GM15510 (cell line): Measurements from ENCODE around the gene SCPEP1.

ENCODE experiments used
- POLR2A ChIP-seq: IDR thresholded peaks from 3 replicates; pipeline ENCODE4 v1.6.1; 2011; ENCODE audit warnings: borderline replicate concordance; ENCODE audit not compliant: insufficient read length; ENCODE audit errors: extremely low read depth

The SCPEP1 gene

GRCh38 chr17:56949595-56949994 is 28.3 kb upstream of the SCPEP1 start:
- no peak for TF ChIP-seq POLR2A

GRCh38 chr17:56956992-56957391 is 20.9 kb upstream of the SCPEP1 start:
- TF ChIP-seq POLR2A: no peak

GRCh38 chr17:56960596-56961538 is 17.1 kb upstream of the SCPEP1 start, which contains the start of gene COIL:
Gene COIL (minus strand): TSS chr17:56961050. CDS start chr17:56961019, 31 bp downstream.
- peak; percentile 64 for TF ChIP-seq POLR2A

DNA sequence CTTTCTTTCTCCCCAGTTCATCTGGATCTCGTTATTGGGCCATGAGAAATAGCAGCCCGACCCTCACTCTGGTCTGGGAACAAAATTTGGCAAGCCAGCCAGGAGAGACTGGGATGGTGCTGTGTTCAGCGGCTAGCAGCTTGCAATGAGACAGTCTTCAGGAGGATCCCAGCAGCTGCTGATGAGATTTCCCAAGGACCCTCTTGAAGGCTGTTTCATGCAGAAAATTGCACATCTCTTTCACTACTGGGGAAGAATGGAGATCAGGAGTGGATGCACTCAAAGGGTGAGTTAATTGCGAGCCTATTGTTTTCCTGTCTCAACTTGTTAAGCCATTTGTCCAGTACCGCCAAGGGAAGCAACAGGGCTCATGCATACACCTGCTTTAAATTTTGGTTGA is 11.6 kb upstream of the SCPEP1 start:
- no peak for TF ChIP-seq POLR2A

DNA sequence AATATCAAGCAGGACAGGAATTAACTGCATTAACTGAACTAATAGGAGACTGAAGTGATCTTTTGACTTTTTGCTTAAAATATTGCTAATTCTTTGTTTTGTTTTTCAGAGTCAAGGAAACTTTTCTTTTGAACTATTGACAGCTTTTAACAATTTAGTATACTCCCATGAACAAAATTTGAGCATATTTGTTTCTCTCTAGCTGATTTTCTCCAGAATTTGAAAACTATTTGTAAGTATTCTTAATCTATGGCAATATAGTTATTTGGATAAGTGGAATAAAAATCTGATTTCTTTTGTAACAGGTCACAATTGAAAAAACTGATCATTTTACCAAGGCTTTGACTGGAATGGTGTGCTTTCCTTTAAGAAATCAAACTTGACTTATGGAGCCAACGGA is 7.0 kb upstream of the SCPEP1 start:
- no peak for TF ChIP-seq POLR2A

GRCh38 chr17:56972111-56972730 is 5.7 kb upstream of the SCPEP1 start:
- no peak for TF ChIP-seq POLR2A

DNA sequence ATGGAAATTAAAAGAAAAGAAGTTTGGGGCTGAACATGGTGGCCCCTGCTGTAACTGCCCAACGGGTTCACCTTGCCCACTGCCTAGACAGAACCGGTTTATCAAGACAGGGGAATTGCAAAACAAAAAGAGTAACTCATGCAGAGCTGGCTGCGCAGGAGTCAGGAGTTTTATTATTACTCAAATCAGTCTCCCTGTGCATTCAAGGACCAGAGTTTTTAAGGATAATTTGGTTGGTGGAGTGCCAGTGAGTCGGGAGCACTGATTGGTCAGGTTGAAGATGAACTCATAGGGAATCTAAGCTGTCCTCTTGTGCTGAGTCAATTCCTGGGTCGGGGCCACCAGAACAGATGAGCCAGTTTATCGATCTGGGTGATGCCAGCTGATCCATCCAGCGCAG is 4.4 kb upstream of the SCPEP1 start:
- TF ChIP-seq POLR2A: no peak

DNA sequence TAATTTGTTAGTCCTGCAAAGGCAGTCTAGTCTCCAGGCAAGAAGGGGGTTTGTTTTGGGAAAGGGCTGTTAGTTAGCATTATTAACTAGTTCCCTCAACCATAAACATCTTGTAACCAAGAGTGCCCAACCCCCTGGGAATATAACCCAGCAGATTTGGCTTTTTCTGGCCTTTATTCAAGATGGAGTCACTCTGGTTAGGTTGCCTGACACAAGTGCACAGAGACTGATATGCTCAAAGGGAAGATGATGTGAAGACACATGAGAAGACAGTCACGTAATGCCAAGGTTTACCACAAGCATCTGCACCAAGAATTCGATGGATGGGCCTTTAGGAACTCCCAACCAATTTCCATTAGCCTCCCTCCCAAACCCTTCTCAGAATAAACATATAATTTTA is 3.9 kb upstream of the SCPEP1 start:
- no peak for TF ChIP-seq POLR2A

DNA sequence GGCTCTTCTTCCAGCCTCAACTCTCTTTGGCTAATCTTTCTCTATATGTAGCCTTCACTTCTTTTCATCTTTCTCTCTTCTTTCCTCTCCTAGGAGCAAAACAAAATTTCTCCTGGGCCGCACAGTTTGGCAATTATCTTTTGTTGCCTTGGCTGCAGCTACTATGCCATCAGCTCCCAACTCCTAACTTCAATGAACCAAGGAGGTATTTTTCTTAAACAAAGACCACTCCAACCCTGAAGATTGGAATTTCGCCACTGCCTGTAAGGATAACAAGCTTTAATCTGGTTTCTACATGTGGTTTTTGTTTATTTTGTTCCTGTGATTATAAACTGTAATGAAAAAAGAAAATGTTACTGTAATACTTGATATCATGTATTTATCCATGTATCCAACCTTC is 2.3 kb upstream of the SCPEP1 start:
- no peak for TF ChIP-seq POLR2A

DNA sequence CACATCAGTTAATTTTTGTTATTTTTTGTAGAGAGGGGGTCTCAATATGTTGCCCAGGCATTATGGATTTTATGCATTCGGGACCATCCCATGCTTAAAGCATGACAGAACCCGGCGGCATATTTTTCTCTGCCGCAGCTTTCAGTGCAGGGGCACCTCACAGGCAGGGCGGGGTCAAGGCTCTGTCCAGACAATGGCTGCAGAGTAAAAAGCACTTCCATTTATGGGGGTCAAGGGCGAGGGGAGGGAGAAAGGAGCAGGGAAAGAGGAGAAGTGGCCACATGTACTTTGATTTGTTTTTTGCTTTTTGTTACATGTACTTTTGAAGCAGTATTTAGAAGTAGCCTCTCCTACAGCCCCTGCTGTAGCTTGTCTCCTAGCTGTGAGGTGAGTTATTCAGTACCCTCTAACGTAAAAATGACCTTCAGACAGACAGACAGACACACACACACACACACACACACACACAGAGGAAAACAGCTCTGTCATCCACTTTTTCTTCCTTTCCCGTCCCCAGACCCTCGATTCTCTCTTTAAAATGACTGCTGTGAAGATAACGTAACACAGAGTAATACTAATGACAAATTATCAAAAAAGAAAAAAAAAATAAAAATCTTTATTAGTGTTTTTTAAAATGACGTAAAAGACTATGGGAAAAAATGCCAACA is 856 bp upstream of the SCPEP1 start:
- no peak for TF ChIP-seq POLR2A

GRCh38 chr17:56978441-56979090 is 635 bp downstream of the SCPEP1 start:
- TF ChIP-seq POLR2A: no peak

- no peak for TF ChIP-seq POLR2A
Measured at GRCh38 chr17:56979091-56979480, 1.2 kb downstream of the SCPEP1 start.

DNA sequence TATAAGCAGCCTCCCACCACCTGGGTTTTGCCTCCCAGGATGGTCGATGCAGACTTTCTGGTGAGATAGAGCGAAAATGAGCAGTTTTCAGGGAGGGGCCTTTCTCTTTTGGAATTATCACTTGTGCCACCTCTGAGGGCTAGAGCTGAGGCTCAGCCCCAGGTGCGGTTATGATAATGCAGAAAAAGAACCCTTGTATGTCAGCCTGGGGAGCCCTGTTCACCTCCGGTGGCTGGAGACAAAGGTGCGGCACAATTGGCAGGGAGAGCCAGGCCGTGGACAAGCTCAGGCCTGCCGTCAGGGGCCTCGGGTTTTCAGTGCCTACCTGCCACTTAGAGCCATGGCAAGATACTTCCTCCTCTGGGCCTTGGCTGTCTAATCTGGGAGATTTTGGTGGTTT is 4.4 kb downstream of the SCPEP1 start:
- TF ChIP-seq POLR2A: no peak

- no peak for TF ChIP-seq POLR2A
Measured at GRCh38 chr17:56983366-56983765, 5.4 kb downstream of the SCPEP1 start.

DNA sequence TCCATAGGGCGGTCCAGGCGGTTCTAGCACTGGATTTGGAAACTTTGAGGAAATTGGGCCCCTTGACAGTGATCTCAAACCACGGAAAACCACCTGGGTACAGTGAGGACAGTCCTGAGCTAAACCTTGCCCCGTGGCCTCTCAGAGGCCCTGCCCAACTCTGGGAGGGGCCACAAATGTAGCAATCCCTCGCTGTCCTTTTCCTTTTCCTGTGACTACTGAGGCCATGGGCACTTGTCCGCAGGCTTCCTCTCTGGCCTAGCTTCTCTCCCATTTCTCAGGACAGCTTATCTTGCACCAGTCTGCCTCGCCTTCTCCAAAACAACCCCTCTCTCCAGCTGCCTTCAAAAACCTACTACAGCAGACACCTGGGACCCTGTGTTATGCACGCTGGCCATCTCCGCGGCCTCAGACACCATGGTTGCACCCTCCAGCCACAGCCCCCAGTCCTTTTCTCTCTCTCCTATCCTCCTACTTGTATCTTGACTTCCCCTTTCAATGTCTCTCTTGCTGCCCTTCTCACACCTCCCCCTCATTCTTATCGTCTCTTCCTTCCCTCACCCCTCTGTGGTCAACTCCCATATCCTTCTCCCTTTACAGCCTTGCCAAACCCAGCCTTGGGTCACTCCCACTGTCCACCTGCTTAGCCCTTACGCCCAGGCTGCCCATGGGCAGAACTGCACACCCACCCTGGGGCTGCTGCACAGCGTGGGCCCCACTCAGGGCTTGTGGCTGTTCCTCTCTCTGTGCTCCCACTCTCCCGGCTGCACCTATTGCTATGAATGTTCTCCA is 7.6 kb downstream of the SCPEP1 start:
- TF ChIP-seq POLR2A: no peak

DNA sequence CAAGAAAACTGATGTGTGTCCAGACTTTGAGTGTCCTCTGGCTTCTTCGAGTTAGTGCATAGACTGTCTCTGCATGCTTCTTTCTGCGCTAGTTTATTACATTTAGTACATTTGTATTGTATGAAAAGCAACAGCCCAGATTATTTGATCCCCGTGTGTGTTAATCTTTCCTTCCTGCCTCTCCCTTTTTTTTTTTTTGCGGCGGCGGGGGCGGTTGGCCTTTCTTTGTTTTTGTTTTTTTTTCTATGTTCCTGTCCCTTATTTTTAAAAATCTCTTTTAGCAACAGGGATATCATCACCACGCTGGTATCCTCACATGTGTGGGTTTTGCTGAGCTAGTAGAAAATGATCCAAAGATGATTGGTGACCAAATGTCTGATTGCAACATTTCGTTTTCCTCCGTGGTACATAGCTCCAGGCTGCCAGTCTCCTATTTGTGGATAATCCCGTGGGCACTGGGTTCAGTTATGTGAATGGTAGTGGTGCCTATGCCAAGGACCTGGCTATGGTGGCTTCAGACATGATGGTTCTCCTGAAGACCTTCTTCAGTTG is 9.4 kb downstream of the SCPEP1 start:
- TF ChIP-seq POLR2A: no peak
